MM.1S (cell line): Measurements from ENCODE around the gene INPP4A.

Experiments
- DNase-seq: peaks from one replicate; pipeline ENCODE4 v3.0.0-alpha.2; 2015
- H2AFZ ChIP-seq: fragments of 300-600 bp; sonication (generic); 2 replicates; pipeline ENCODE4 v1.6.0; 2016; ENCODE audit warnings: antibody characterized with exemption, low read length
- H3F3A ChIP-seq: fragments of 300-600 bp; sonication (generic); 2 replicates; pipeline ENCODE4 v1.6.1; 2016; ENCODE audit warnings: mild to moderate bottlenecking, antibody characterized with exemption, low read length, moderate library complexity, mixed read lengths; ENCODE audit not compliant: insufficient read depth
- H3K27ac ChIP-seq: fragments of 300-600 bp; sonication (generic); 2 replicates; pipeline ENCODE4 v1.5.1; 2016; ENCODE audit warnings: mild to moderate bottlenecking, low read length
- H3K27me3 ChIP-seq: fragments of 300-600 bp; sonication (generic); replicated peaks from 2 replicates; pipeline ENCODE4 v1.6.0; 2016; ENCODE audit warnings: low read length; ENCODE audit not compliant: insufficient read depth
- H3K36me3 ChIP-seq: fragments of 300-600 bp; sonication (generic); replicated peaks from 2 replicates; pipeline ENCODE4 v1.6.1; 2016; ENCODE audit warnings: mild to moderate bottlenecking, low read length, mixed read lengths; ENCODE audit not compliant: insufficient read depth
- H3K4me1 ChIP-seq: fragments of 300-600 bp; sonication (generic); 2 replicates; pipeline ENCODE4 v1.6.1; 2016; ENCODE audit warnings: low read length, mixed read lengths
- H3K4me2 ChIP-seq: fragments of 300-600 bp; sonication (generic); 2 replicates; pipeline ENCODE4 v1.6.0; 2016; ENCODE audit warnings: low read depth, low read length
- H3K4me3 ChIP-seq: fragments of 300-600 bp; sonication (generic); 2 replicates; pipeline ENCODE4 v1.5.1; 2016; ENCODE audit warnings: low read length, mixed read lengths
- H3K79me2 ChIP-seq: fragments of 300-600 bp; sonication (generic); 2 replicates; pipeline ENCODE4 v1.6.1; 2016; ENCODE audit warnings: mixed run types, low read length, mixed read lengths
- H3K9ac ChIP-seq: fragments of 300-600 bp; sonication (generic); 2 replicates; pipeline ENCODE4 v1.6.1; 2016; ENCODE audit warnings: low read length, mixed read lengths
- H3K9me2 ChIP-seq: fragments of 300-600 bp; sonication (generic); replicated peaks from 2 replicates; pipeline ENCODE4 v1.6.1; 2016; ENCODE audit warnings: mild to moderate bottlenecking, low read length, mixed read lengths; ENCODE audit not compliant: insufficient read depth
- H3K9me3 ChIP-seq: fragments of 300-600 bp; sonication (generic); replicated peaks from 2 replicates; pipeline ENCODE4 v1.6.1; 2016; ENCODE audit warnings: mild to moderate bottlenecking, low read length, mixed read lengths; ENCODE audit not compliant: insufficient read depth
- H4K20me1 ChIP-seq: fragments of 300-600 bp; sonication (generic); 2 replicates; pipeline ENCODE4 v1.6.1; 2016; ENCODE audit warnings: mild to moderate bottlenecking, low read length, moderate library complexity, mixed read lengths; ENCODE audit not compliant: insufficient read depth
- EZH2 ChIP-seq: fragments of 300-600 bp; sonication (generic); optimal IDR thresholded peaks from 2 replicates; pipeline ENCODE3; 2017; ENCODE audit warnings: low read depth, mild to moderate bottlenecking, antibody characterized with exemption, low read length, mixed read lengths
- EZH2phosphoT487 ChIP-seq: fragments of 300-600 bp; sonication (generic); IDR thresholded peaks from 2 replicates; pipeline ENCODE4 v1.6.1; 2018; ENCODE audit warnings: antibody characterized with exemption, low read length
- TF ChIP-seq, protein P1 (sequence below): fragments of 300-600 bp; sonication (generic); IDR thresholded peaks from 2 replicates; pipeline ENCODE4 v1.5.1; 2016; ENCODE audit warnings: antibody characterized with exemption, low read length, mixed read lengths

Gene INPP4A

DNA sequence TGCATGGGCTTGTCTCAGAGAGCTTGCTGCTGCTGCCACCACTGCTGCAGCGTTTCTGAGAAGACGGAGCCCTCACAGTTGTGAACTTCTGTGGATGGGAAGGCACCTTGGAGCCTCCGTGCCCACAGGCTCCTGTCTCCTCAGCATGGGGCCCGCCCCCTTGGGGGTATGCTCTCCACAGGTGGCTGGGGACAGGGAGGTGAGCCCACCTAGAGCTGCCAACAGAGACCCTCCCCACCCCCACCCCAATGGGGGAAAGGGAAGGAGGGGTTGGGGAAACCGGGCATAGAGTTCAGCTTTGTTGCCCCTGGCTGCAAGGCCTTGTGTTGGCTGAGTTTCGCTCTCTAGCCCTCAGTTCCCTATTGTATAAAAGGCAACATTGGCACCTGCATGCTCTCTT lies 76.1 kb downstream of the INPP4A start:
- peaks cover 18% of the 10 kb centered on the region for H3K36me3 ChIP-seq
- DNase-seq: no peak
- no peak overlapping the region for H3K4me3 ChIP-seq
- TF ChIP-seq, protein P1, sequence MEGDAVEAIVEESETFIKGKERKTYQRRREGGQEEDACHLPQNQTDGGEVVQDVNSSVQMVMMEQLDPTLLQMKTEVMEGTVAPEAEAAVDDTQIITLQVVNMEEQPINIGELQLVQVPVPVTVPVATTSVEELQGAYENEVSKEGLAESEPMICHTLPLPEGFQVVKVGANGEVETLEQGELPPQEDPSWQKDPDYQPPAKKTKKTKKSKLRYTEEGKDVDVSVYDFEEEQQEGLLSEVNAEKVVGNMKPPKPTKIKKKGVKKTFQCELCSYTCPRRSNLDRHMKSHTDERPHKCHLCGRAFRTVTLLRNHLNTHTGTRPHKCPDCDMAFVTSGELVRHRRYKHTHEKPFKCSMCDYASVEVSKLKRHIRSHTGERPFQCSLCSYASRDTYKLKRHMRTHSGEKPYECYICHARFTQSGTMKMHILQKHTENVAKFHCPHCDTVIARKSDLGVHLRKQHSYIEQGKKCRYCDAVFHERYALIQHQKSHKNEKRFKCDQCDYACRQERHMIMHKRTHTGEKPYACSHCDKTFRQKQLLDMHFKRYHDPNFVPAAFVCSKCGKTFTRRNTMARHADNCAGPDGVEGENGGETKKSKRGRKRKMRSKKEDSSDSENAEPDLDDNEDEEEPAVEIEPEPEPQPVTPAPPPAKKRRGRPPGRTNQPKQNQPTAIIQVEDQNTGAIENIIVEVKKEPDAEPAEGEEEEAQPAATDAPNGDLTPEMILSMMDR: no peak
- TF ChIP-seq EZH2phosphoT487 (no peak), EZH2 (no peak)
- peaks cover 10% of the 10 kb centered on the region; the same call in 1 of the 2 replicates for H3F3A ChIP-seq
- H3K27me3 ChIP-seq: no peaks in the 10 kb centered on the region
- H4K20me1 ChIP-seq: no peaks in the 10 kb centered on the region
- H3K9me2 ChIP-seq: no peaks in the 10 kb centered on the region
- H3K9ac ChIP-seq: no peak overlapping the region
- peaks cover 80% of the 10 kb centered on the region for H3K79me2 ChIP-seq
- H3K4me1 ChIP-seq: peaks cover 29% of the 10 kb centered on the region
- H3K4me2 ChIP-seq: no peak overlapping the region
- H3K27ac ChIP-seq: no peak overlapping the region
- H2AFZ ChIP-seq: no peak overlapping the region
- no peaks in the 10 kb centered on the region for H3K9me3 ChIP-seq

DNA sequence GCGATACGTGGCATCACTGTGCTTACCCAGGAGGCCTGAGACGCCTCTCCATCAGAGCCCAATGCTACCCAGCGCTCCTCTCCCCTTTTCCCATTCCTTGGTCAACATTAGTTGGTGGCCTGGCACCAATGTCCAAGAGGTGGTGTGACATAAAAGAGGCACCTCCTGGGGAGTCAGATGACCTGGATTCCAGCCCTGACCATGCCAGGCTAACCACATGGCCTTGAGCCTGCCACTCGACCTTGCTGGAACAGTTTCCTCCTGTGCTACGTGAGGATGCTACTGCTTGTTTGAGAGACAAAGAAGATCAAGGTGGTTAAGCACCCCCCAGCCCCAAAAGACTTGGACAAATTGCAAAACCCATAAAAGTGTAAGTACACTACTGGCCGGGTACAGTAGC lies 76.6 kb downstream of the INPP4A start:
- no peak overlapping the region for H2AFZ ChIP-seq

GRCh38 chr2:98522854-98523253 lies 78.2 kb downstream of the INPP4A start:
- Histone ChIP-seq H4K20me1 (no peaks in the 10 kb centered on the region), H3K4me2 (no peak overlapping the region), H3K27me3 (no peaks in the 10 kb centered on the region), H3K27ac (no peak overlapping the region), H3K79me2 (peaks cover 74% of the 10 kb centered on the region), H3K9me2 (no peaks in the 10 kb centered on the region), H3K4me3 (no peak overlapping the region), H2AFZ (no peak overlapping the region), H3K36me3 (peaks cover 18% of the 10 kb centered on the region), H3K4me1 (peaks cover 9% of the 10 kb centered on the region; the same call in 1 of the 2 replicates), H3F3A (peaks cover 10% of the 10 kb centered on the region; the same call in 1 of the 2 replicates), H3K9ac (no peak overlapping the region), H3K9me3 (no peaks in the 10 kb centered on the region)
- TF ChIP-seq EZH2 (no peak), EZH2phosphoT487 (no peak)
- TF ChIP-seq, protein P1: no peak
- no peak for DNase-seq

More for the DNA sequence above, 76.6 kb downstream of the INPP4A start:
- Histone ChIP-seq H3K9ac (no peak overlapping the region), H3K4me1 (peaks cover 25% of the 10 kb centered on the region), H3K36me3 (peaks cover 18% of the 10 kb centered on the region), H3K9me2 (no peaks in the 10 kb centered on the region), H3K27ac (no peak overlapping the region), H3K27me3 (no peaks in the 10 kb centered on the region), H3K4me3 (no peak overlapping the region), H4K20me1 (no peaks in the 10 kb centered on the region), H3K4me2 (no peak overlapping the region), H3K9me3 (no peaks in the 10 kb centered on the region), H3K79me2 (peaks cover 79% of the 10 kb centered on the region), H3F3A (peaks cover 10% of the 10 kb centered on the region; the same call in 1 of the 2 replicates)
- no peak for TF ChIP-seq EZH2
- TF ChIP-seq, protein P1: no peak
- TF ChIP-seq EZH2phosphoT487: no peak
- DNase-seq: no peak
